ENCODE results near the gene INF2.

Gene INF2

GRCh38 chr14:104697317-104697703 is 7.9 kb downstream of the INF2 start:
- Histone ChIP-seq H3K27me3 (ENCODE audit: insufficient read depth, low read length) (no peaks in the 10 kb centered on the region), H3K4me1 (ENCODE audit: control insufficient read depth, insufficient read depth, low read length, unreplicated experiment) (peaks cover 25% of the 10 kb centered on the region), H3K79me2 (ENCODE audit: control insufficient read depth, insufficient read depth, low read length, unreplicated experiment) (peaks cover 87% of the 10 kb centered on the region), H2AFZ (ENCODE audit: low read length, unreplicated experiment) (no peak overlapping the region), H3K4me3 (ENCODE audit: low read depth, low read length) (no peak overlapping the region), H3K36me3 (ENCODE audit: insufficient read depth, low read length) (no peaks in the 10 kb centered on the region; the same call in 1 of the 2 replicates), H3K27ac (ENCODE audit: low read depth, low read length) (no peak overlapping the region)

DNA sequence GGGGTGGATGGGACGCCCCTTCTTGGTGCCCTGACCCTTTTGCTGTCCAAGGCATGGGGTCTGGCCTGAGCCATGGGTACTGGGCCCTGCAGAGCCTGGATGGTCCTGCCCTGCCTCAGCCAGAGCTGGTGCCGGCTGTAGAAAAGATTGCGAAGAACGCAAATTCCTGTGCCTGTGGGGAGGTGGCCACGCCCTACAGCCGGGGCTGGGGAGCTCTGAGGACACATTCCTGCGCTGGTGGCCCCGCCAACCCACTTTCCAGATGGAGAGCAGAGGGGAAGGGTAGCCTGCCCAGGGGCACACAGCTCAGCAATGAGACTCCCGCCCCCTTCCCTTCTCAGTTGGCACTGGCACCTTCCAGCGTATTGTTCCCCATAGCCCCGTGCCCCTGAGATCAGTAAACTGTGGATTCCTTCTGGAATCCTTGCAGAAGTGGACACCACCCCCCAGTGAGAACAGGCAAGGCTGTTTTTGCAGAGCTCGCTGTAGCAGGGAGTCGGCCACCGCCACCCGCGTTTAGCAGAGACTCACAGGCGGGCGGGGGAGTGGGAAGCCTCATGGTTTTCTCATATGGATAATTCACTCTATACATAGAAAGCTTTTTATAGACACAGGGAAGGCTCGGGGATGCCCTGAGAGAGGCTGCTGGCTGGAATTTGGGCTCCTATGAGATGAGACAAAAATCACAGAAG is 8.6 kb downstream of the INF2 start:
- Histone ChIP-seq H3K4me3 (ENCODE audit: low read depth, low read length) (no peak overlapping the region), H2AFZ (ENCODE audit: low read length, unreplicated experiment) (no peak overlapping the region), H3K36me3 (ENCODE audit: insufficient read depth, low read length) (peaks cover under 1% of the 10 kb centered on the region; the same call in 1 of the 2 replicates), H3K27ac (ENCODE audit: low read depth, low read length) (no peak overlapping the region), H3K79me2 (ENCODE audit: control insufficient read depth, insufficient read depth, low read length, unreplicated experiment) (peaks cover 80% of the 10 kb centered on the region), H3K4me1 (ENCODE audit: control insufficient read depth, insufficient read depth, low read length, unreplicated experiment) (peaks cover 19% of the 10 kb centered on the region), H3K27me3 (ENCODE audit: insufficient read depth, low read length) (no peaks in the 10 kb centered on the region)

- no peaks in the 10 kb centered on the region for H3K27me3 ChIP-seq (ENCODE audit: insufficient read depth, low read length)
- no peak overlapping the region for H2AFZ ChIP-seq (ENCODE audit: low read length, unreplicated experiment)
- H3K36me3 ChIP-seq (ENCODE audit: insufficient read depth, low read length), result peaks cover 9% of the 10 kb centered on the region; the same call in 1 of the 2 replicates
- H3K79me2 ChIP-seq (ENCODE audit: control insufficient read depth, insufficient read depth, low read length, unreplicated experiment), result peaks cover 76% of the 10 kb centered on the region
- peaks cover 19% of the 10 kb centered on the region for H3K4me1 ChIP-seq (ENCODE audit: control insufficient read depth, insufficient read depth, low read length, unreplicated experiment)
- no peak overlapping the region for H3K4me3 ChIP-seq (ENCODE audit: low read depth, low read length)
- no peak overlapping the region for H3K27ac ChIP-seq (ENCODE audit: low read depth, low read length)
These were observed 9.4 kb downstream of the INF2 start for GRCh38 chr14:104698688-104699425.

- Histone ChIP-seq H3K79me2 (ENCODE audit: control insufficient read depth, insufficient read depth, low read length, unreplicated experiment) (peaks cover 71% of the 10 kb centered on the region), H3K27ac (ENCODE audit: low read depth, low read length) (no peak overlapping the region), H3K27me3 (ENCODE audit: insufficient read depth, low read length) (no peaks in the 10 kb centered on the region), H2AFZ (ENCODE audit: low read length, unreplicated experiment) (no peak overlapping the region), H3K4me1 (ENCODE audit: control insufficient read depth, insufficient read depth, low read length, unreplicated experiment) (peaks cover 17% of the 10 kb centered on the region), H3K36me3 (ENCODE audit: insufficient read depth, low read length) (peaks cover 14% of the 10 kb centered on the region; the same call in 1 of the 2 replicates), H3K4me3 (ENCODE audit: low read depth, low read length) (no peak overlapping the region)
These were observed 10.0 kb downstream of the INF2 start for GRCh38 chr14:104699426-104699748.

DNA sequence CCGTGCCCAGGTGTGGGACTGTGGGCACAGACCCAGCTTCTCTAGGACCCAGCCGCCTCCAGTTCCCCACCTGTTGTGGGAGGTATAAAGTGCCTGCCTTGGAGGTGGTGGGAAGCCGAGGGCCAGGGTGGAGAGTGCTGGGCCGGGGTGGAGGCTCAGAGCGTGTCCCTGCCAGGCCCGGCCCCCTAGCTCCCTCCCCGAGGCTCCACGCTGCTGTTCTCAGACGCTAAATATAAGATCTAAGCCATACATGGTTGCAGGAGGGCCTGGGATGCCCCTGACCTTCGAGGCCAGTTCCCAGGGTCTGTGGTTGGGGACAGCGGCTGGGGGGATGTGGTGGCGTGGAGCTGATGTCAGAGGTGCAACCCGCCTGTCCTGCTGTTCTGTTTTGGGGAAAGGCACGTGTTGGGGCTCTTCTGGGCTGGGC is 10.8 kb downstream of the INF2 start:
- H3K4me3 ChIP-seq (ENCODE audit: low read depth, low read length), result no peak overlapping the region
- H3K36me3 ChIP-seq (ENCODE audit: insufficient read depth, low read length), result peaks cover 19% of the 10 kb centered on the region; the same call in 1 of the 2 replicates
- peaks cover 62% of the 10 kb centered on the region for H3K79me2 ChIP-seq (ENCODE audit: control insufficient read depth, insufficient read depth, low read length, unreplicated experiment)

DNA sequence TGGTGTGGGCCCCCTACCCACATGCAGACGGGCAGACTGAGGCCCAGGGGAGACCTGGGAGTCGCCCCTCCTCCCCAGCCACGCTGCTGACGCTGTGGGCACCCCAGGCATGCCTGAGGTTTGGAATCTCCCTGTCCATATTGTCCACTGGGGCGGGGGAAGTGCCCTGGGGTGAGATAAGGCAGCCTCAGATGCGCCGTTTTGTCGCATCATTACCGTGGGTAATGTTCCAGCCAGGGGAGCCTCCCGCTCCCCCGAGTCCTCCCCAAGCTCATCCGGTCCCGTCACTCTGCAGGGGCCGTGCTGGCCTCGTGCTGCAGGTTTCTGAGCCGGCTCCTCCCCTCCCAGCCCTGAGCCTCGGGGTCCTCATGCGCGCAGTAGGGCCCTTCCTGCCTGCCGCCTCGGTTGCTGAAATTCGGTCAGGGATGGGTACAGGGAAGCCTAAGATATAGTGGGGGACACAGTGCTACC is 11.4 kb downstream of the INF2 start:
- no peak overlapping the region for H3K27ac ChIP-seq (ENCODE audit: low read depth, low read length)
- H3K36me3 ChIP-seq (ENCODE audit: insufficient read depth, low read length), result peaks cover 19% of the 10 kb centered on the region; the same call in 1 of the 2 replicates
- peaks cover 57% of the 10 kb centered on the region for H3K79me2 ChIP-seq (ENCODE audit: control insufficient read depth, insufficient read depth, low read length, unreplicated experiment)
- no peak overlapping the region for H2AFZ ChIP-seq (ENCODE audit: low read length, unreplicated experiment)
- no peak overlapping the region for H3K4me3 ChIP-seq (ENCODE audit: low read depth, low read length)
- H3K4me1 ChIP-seq (ENCODE audit: control insufficient read depth, insufficient read depth, low read length, unreplicated experiment), result peaks cover 8% of the 10 kb centered on the region
- H3K27me3 ChIP-seq (ENCODE audit: insufficient read depth, low read length), result no peaks in the 10 kb centered on the region

More for the DNA sequence above, 10.8 kb downstream of the INF2 start:
- Histone ChIP-seq H3K27ac (ENCODE audit: low read depth, low read length) (no peak overlapping the region), H3K4me1 (ENCODE audit: control insufficient read depth, insufficient read depth, low read length, unreplicated experiment) (peaks cover 8% of the 10 kb centered on the region), H3K27me3 (ENCODE audit: insufficient read depth, low read length) (no peaks in the 10 kb centered on the region), H2AFZ (ENCODE audit: low read length, unreplicated experiment) (no peak overlapping the region)

DNA sequence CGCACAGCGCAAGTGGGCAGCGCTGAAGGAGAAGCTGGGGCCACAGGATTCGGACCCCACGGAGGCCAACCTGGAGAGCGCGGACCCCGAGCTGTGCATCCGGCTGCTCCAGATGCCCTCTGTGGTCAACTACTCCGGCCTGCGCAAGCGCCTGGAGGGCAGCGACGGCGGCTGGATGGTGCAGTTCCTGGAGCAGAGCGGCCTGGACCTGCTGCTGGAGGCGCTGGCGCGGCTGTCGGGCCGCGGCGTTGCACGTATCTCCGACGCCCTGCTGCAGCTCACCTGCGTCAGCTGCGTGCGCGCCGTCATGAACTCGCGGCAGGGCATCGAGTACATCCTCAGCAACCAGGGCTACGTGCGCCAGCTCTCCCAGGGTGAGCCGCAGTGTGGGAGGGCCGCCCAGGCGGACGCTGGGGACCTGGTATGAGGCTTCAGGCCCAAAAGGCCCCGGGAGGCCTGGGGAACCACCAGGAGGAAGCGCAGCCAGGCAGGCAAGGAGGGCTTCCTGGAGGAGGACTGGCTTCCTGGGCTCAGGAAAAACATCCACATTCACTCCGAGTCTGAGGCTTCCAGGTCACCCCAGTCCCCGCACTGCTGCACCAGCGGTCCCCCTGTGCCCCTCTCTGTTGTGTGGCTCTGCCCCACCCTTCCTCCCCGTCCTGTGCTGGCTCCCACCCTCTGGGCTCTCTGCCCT is 12.1 kb downstream of the INF2 start:
- H3K4me1 ChIP-seq (ENCODE audit: control insufficient read depth, insufficient read depth, low read length, unreplicated experiment), result peaks cover 8% of the 10 kb centered on the region
- no peak overlapping the region for H2AFZ ChIP-seq (ENCODE audit: low read length, unreplicated experiment)
- peaks cover 19% of the 10 kb centered on the region; the same call in 1 of the 2 replicates for H3K36me3 ChIP-seq (ENCODE audit: insufficient read depth, low read length)
- H3K27me3 ChIP-seq (ENCODE audit: insufficient read depth, low read length), result no peaks in the 10 kb centered on the region
- H3K27ac ChIP-seq (ENCODE audit: low read depth, low read length), result no peak overlapping the region
- no peak overlapping the region for H3K4me3 ChIP-seq (ENCODE audit: low read depth, low read length)
- peaks cover 49% of the 10 kb centered on the region for H3K79me2 ChIP-seq (ENCODE audit: control insufficient read depth, insufficient read depth, low read length, unreplicated experiment)

DNA sequence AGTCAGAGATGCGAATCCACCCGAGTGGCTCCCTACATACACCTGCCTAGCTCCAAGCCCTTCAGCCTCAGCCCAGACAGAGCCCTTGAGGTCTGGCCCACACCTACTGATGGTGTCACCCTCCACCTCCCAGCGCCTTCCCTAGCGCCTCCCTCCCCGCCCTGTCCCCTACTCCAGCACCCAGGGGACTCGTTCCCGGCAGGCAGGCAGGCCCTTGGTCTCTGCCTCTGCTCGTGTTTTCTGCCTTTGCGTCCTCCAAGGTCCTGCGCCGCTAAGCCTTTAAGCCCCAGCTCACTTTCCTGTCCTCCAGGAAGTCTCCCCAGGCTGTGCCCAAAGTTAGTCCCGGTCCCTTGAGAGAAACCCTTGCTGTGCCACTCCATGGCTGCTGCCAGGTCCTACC is 12.7 kb downstream of the INF2 start:
- peaks cover 43% of the 10 kb centered on the region for H3K79me2 ChIP-seq (ENCODE audit: control insufficient read depth, insufficient read depth, low read length, unreplicated experiment)
- H2AFZ ChIP-seq (ENCODE audit: low read length, unreplicated experiment), result no peak overlapping the region
- H3K27me3 ChIP-seq (ENCODE audit: insufficient read depth, low read length), result no peaks in the 10 kb centered on the region
- no peak overlapping the region for H3K4me3 ChIP-seq (ENCODE audit: low read depth, low read length)
- peaks cover 9% of the 10 kb centered on the region for H3K4me1 ChIP-seq (ENCODE audit: control insufficient read depth, insufficient read depth, low read length, unreplicated experiment)
- peaks cover 19% of the 10 kb centered on the region; the same call in 1 of the 2 replicates for H3K36me3 ChIP-seq (ENCODE audit: insufficient read depth, low read length)
- H3K27ac ChIP-seq (ENCODE audit: low read depth, low read length), result no peak overlapping the region

- Histone ChIP-seq H3K79me2 (ENCODE audit: control insufficient read depth, insufficient read depth, low read length, unreplicated experiment) (peaks cover 38% of the 10 kb centered on the region), H3K36me3 (ENCODE audit: insufficient read depth, low read length) (peaks cover 19% of the 10 kb centered on the region; the same call in 1 of the 2 replicates), H2AFZ (ENCODE audit: low read length, unreplicated experiment) (no peak overlapping the region), H3K4me3 (ENCODE audit: low read depth, low read length) (no peak overlapping the region), H3K27ac (ENCODE audit: low read depth, low read length) (no peak overlapping the region), H3K27me3 (ENCODE audit: insufficient read depth, low read length) (no peaks in the 10 kb centered on the region), H3K4me1 (ENCODE audit: control insufficient read depth, insufficient read depth, low read length, unreplicated experiment) (peaks cover 5% of the 10 kb centered on the region)
These were observed 13.3 kb downstream of the INF2 start for GRCh38 chr14:104702673-104703072.

DNA sequence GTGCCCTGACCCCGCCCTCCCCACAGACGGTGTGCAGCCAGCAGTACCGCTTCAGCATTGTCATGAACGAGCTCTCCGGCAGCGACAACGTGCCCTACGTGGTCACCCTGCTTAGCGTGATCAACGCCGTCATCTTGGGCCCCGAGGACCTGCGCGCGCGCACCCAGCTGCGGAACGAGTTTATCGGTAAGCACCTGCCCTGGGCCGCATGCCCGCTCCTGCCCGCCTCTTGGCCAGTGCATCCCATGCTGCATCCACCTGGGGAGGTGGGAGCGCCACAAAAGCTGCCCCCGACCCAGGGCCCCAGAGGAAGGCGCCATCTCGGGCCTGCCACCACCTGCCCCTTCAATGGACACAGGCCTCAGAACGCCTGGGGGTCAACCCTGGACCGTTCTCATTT is 13.9 kb downstream of the INF2 start:
- no peak overlapping the region for H3K4me3 ChIP-seq (ENCODE audit: low read depth, low read length)
- peaks cover 19% of the 10 kb centered on the region; the same call in 1 of the 2 replicates for H3K36me3 ChIP-seq (ENCODE audit: insufficient read depth, low read length)
- no peaks in the 10 kb centered on the region for H3K27me3 ChIP-seq (ENCODE audit: insufficient read depth, low read length)
- peaks cover 3% of the 10 kb centered on the region for H3K4me1 ChIP-seq (ENCODE audit: control insufficient read depth, insufficient read depth, low read length, unreplicated experiment)
- H3K79me2 ChIP-seq (ENCODE audit: control insufficient read depth, insufficient read depth, low read length, unreplicated experiment), result peaks cover 32% of the 10 kb centered on the region
- H3K27ac ChIP-seq (ENCODE audit: low read depth, low read length), result no peak overlapping the region
- no peak overlapping the region for H2AFZ ChIP-seq (ENCODE audit: low read length, unreplicated experiment)

All from ACC112 (cell line).